ENCODE results near the gene RASL12. TPM values are rescaled to one million over a fixed set of nuclear protein-coding genes. Genes with fewer than 3 reads are reported as not detected.

Gene RASL12
- total and polyA plus RNA-seq, 7 donors: 2.5 to 6.3 (median 3.0) TPM

GRCh38 chr15:65072027-65072426 is 4.2 kb upstream of the RASL12 start:
- DNase-seq: peak in 1 of 2 donors; percentile 34
- H3K4me1 ChIP-seq: peaks cover 36% of the 10 kb centered on the region
- H3K4me3 ChIP-seq: no peak overlapping the region
- TF ChIP-seq CTCF (IDR thresholded peaks at IDR 0.05): no peak
- intact Hi-C loops (cut with DNase I): no loop called here
- no peaks in the 10 kb centered on the region for H3K9me3 ChIP-seq
- peak in 1 of 4 donors; percentile 18 for ATAC-seq
- WGBS, 3 donors: 44 to 63% (median 61%) methylated on average over 1 of the region's 1 CpG
- H3K27me3 ChIP-seq (ENCODE audit: insufficient read depth in 3 of 3, low read length in 2 of 3): peaks cover 0 to 5% (median 2%) of the 10 kb centered on the region in 3 donors
- H3K36me3 ChIP-seq (ENCODE audit: insufficient read depth in 1 of 2, low read depth in 1 of 2): no peaks in the 10 kb centered on the region
- peak overlapping the region; percentile 59 for H3K27ac ChIP-seq

- Histone ChIP-seq H3K27ac (peak overlapping the region; percentile 59), H3K4me1 (peaks cover 33% of the 10 kb centered on the region), H3K9me3 (no peaks in the 10 kb centered on the region), H3K4me3 (no peak overlapping the region), H3K36me3 (ENCODE audit: insufficient read depth in 1 of 2, low read depth in 1 of 2) (no peaks in the 10 kb centered on the region), H3K27me3 (ENCODE audit: insufficient read depth in 3 of 3, low read length in 2 of 3) (peaks cover 0 to 5% (median 2%) of the 10 kb centered on the region in 3 donors)
- ATAC-seq: peak in 2 of 4 donors; percentile 12 to 34
- DNase-seq: peak; percentile 38 to 69
- 22 to 34% (median 23%) methylated on average over 5 of the region's 5 CpGs for WGBS, 3 donors
- intact Hi-C loops (cut with DNase I): no loop called here
- no peak for TF ChIP-seq CTCF (IDR thresholded peaks at IDR 0.05)
Measured at GRCh38 chr15:65071381-65071811, 3.6 kb upstream of the RASL12 start.

- Histone ChIP-seq H3K27me3 (ENCODE audit: insufficient read depth in 3 of 3, low read length in 2 of 3) (peaks cover 0 to 5% (median 2%) of the 10 kb centered on the region in 3 donors), H3K36me3 (ENCODE audit: insufficient read depth in 1 of 2, low read depth in 1 of 2) (no peaks in the 10 kb centered on the region), H3K9me3 (no peaks in the 10 kb centered on the region), H3K27ac (peak overlapping the region; percentile 59), H3K4me3 (no peak overlapping the region), H3K4me1 (peaks cover 33% of the 10 kb centered on the region)
- no peak for TF ChIP-seq CTCF (IDR thresholded peaks at IDR 0.05)
- DNase-seq: peak in 1 of 2 donors; percentile 66
- intact Hi-C loops (cut with DNase I): no loop called here
- 54 to 67% (median 56%) methylated on average over 5 of the region's 5 CpGs for WGBS, 3 donors
- ATAC-seq: peak; percentile 62 to 83 (median 80)
Measured at GRCh38 chr15:65069779-65070546, 2.2 kb upstream of the RASL12 start.

- H3K9me3 ChIP-seq: no peaks in the 10 kb centered on the region
- intact Hi-C loops (cut with DNase I): no loop called here
- H3K4me3 ChIP-seq: no peak overlapping the region
- DNase-seq: peak in 1 of 2 donors; percentile 32
- H3K4me1 ChIP-seq: peaks cover 33% of the 10 kb centered on the region
- H3K36me3 ChIP-seq (ENCODE audit: insufficient read depth in 1 of 2, low read depth in 1 of 2): no peaks in the 10 kb centered on the region
- peak in 3 of 4 donors; percentile 19 to 56 (median 23) for ATAC-seq
- WGBS, 3 donors: 41 to 52% (median 47%) methylated on average over 1 of the region's 1 CpG
- no peak for TF ChIP-seq CTCF (IDR thresholded peaks at IDR 0.05)
- H3K27me3 ChIP-seq (ENCODE audit: insufficient read depth in 3 of 3, low read length in 2 of 3): peaks cover 0 to 5% (median 2%) of the 10 kb centered on the region in 3 donors
- peak overlapping the region; percentile 59 for H3K27ac ChIP-seq
Measured at GRCh38 chr15:65069179-65069578, 1.4 kb upstream of the RASL12 start.

Data from psoas muscle (tissue), 8 donors.